ENCODE measurements around the gene STAB2.

Gene STAB2

DNA sequence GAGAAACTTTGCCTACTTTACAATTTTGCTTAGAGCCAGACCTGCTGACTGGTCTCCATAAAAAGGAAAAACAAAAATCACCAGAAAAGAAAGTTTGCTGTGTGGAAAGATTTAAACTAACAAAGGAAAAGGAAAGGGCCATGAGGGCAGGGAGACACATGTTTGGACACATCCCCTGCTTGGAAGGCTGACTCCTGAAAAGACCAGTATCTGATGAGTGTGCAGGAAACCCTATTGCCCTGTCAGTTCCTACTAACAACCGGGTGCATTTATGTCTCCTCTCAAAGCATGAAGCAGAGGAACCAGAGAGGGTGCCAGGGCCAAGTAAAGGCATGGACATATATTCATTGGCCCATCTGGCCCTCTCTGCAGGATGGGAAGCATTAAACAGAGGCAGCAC, 7.0 kb upstream of the STAB2 start:
- DNase-seq (ENCODE audit: low read depth): no peak

DNA sequence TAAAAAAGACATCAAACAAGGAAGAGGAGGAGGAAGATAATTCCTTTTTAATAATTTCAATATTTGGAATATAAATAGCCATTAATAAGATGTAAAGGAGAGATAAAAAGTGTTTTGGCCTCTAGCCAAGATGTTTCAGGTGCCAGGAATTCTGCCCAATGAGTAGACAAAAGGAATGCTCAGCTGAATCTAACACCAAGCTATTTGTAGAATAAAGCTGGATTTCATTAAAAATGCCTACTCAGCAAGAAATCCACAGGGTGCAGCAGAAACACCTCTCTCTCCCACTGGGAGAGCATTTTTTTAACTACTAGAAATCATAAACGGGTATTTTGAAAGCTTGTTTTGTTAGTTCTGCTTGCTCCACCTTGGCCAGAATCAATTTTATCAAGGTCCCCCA, 4.1 kb upstream of the STAB2 start:
- no peak for DNase-seq (ENCODE audit: low read depth)

- DNase-seq (ENCODE audit: low read depth): no peak
Measured at GRCh38 chr12:103586132-103586531, 941 bp upstream of the STAB2 start.

DNA sequence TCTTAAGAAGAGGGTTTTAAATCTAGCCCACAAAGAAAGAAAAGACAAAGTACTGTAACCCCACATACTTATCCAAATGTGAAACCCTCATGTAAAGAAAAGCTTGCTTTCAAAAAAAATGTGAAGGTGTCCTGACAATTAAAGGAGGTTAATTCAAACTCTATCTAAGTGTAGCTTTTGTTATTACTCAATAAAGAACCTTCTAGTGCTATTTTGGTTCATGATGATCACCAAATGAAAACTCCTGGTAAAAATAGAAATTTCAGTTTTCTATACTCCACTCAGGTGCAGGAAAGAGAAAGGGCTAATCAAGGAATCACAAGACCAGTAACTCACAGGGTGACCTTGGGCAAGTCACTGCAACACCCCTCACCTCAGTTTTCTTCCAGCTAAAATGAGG, 1.6 kb downstream of the STAB2 start:
- no peak for DNase-seq (ENCODE audit: low read depth)

DNA sequence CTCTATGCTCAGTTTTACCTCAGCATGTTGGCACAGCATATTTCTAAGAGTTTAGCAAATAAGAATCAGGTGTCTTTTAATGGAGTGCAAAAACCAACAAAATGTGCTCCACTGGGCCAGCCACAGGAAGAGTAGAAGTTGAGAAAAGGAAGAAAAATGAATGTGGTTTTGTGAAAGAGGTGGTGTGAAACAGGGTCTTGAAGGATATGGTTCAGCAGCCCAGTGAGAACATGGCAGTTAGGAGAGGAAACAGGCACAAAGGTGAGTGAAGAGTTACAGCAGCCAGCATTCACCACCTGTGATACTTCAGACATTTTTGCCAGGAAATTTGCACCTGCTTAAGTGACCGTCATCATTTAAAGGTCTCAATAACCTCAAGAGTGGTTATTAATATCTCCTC, 2.4 kb downstream of the STAB2 start:
- DNase-seq (ENCODE audit: low read depth): no peak

- no peak for DNase-seq (ENCODE audit: low read depth)
Measured at GRCh38 chr12:103590271-103590670, 3.2 kb downstream of the STAB2 start.

DNA sequence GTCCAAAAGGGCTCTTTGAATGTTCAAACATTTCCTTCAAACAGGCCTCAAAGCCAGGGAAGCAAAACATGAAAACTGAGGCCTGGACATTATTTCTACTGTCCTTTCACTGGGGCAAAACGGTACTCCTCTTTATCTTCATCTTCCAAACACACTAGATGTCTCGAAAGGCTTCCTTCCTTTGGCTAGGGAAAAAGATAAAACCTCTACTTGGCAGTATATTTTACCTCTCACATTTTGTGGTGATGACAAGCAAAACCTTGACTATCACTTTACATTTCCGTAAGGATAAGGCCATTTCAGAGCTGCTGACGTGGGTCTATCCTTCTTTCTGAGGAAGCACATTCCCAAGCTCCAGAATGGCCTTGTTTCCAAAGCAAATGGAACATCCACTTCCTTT, 9.9 kb downstream of the STAB2 start:
- DNase-seq (ENCODE audit: low read depth): no peak

DNA sequence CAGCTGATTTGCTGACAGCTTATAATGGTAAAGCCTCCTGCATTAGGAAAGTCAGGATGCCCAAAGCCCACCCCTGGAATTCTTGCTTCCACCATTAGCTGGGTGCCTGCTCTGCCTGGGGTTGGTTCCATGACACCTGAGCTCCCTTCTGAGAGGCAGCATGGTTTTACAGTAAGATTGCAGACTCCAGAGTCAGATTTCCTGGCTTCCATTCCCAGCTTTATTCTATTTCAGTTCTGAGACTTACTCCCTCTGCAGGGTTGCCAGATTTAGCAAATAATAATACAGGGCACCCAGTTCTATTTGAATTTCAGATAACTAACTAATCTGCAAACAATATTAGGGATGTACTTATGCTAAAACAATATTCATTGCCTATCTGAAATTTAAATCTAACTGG, 12.2 kb downstream of the STAB2 start:
- no peak for DNase-seq (ENCODE audit: low read depth)

DNA sequence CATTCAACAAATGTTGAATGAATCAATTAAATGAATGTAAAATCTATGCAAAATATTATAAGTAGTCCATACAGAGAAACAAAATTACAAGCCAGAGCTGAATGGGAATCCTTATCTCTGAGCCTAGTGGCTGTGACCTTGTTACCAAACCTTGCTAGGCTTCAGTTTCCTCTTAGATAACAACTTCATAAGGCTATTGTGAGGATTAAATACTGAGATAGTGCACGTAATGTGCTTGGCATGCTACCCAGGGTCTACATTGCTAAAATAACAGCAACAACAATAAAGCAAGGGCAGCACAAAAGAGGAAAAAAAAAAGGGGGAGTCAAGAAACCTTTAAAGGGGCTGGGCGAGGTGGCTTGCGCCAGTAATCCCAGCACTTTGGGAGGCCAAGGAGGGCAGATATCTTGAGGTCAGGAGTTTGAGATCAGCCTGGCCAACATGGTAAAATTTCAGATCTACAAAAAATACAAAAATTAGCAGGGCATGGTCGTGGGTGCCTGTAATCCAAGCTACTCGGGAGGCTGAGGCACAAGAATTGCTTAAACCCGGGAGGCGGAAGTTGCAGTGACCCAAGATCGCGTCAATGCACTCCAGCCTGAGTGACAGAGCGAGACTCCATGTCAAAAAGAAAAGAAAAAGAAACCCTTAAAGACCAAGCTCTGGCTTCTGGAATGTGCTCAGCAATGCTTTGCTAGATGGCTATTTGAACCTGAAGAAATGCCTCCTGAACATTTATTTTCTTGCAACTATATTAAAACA, 14.1 kb downstream of the STAB2 start:
- no peak for DNase-seq (ENCODE audit: low read depth)

GRCh38 chr12:103620395-103620794, 33.3 kb downstream of the STAB2 start:
- no peak for DNase-seq (ENCODE audit: low read depth)

GRCh38 chr12:103623716-103624115, 36.6 kb downstream of the STAB2 start:
- no peak for DNase-seq (ENCODE audit: low read depth)

DNA sequence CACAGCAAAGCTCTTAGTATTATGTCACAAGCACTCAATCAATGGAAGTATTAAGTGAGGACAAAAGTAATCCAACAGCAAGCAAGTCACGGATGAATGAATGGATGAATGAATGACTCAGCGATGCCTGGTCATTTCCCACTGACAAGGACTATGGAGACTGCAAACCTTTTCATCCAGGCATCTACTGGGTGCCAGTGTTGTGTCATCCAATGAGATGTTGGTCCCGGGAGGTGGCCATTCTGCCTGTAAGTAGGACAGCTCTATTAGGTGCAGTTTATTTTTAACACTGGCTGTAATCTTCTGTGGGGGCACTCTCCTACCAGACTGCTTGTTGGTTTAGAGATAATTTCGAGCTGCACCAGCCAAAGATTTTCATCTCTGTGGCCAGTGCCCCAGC, 39.4 kb downstream of the STAB2 start:
- DNase-seq (ENCODE audit: low read depth): no peak

DNA sequence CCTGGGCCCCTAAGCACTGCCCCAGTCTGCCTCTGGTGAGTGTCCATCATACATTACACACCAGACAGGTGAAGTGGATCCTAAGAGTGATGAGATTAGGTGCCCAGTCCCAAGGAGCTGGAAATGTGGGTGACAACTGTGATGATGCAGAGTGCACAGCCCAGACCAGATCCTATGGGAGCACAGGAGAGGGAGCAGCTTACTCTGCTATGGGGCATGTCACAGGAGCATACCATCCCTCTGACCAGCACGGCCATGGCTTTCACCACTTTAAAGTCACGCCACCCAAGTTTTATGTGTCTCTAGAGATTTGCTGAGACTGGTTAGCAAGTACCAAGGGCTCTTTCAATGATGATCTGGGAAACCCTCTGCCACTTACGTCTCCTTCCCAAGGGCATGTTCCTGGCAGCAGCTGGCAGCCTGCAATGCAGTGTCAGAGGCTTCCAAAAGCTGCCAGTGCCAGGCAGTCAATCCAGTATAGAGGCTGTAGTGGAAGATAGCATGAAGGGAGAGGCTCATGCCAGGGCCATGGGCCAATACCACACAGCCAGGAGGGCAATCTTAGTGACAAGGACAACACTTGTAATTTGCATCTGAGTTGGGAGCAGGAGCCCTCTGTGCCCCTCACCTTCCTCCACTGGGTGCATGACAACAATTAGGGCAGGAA, 40.2 kb downstream of the STAB2 start:
- no peak for DNase-seq (ENCODE audit: low read depth)

GRCh38 chr12:103632554-103633216, 45.6 kb downstream of the STAB2 start:
- DNase-seq (ENCODE audit: low read depth): no peak

DNA sequence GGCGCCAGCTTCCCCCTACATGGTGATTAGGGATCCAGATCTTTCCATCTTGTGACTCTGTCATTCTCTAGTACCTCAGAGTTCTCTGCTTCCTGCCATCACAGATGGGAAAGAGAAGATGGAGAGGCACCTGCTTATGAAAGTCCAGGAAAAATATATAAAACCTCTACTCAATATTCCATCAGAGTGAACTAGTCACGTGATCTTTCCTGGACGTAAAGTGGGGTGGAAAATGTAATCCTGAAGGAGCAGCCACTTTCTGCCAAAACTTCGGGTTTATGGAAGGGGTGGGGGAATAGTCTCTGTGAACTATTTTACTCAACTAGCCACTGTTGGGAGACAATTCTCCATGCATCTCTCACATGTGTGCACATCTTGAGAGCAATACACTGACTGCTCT, 47.7 kb downstream of the STAB2 start:
- DNase-seq (ENCODE audit: low read depth): no peak

DNA sequence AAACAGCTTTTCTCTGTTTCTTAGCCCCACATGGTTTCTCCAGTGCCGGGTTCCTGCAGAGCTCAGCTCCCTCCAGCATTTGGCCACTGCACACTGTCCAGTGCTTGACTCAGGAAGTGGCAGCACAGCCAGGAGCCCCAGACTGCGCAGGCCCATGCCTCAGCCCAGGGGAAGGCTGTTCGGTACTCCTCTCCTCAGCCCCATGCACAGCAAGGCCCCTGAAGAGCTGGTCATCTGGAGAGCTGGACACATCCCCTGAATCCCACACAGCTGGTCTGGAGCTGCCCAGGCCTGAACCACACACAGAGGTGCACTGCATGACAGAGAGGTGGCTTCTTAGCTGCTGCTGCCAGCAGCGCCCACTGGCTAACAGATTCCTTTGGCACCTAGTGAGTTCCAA, 48.3 kb downstream of the STAB2 start:
- DNase-seq (ENCODE audit: low read depth): no peak

DNA sequence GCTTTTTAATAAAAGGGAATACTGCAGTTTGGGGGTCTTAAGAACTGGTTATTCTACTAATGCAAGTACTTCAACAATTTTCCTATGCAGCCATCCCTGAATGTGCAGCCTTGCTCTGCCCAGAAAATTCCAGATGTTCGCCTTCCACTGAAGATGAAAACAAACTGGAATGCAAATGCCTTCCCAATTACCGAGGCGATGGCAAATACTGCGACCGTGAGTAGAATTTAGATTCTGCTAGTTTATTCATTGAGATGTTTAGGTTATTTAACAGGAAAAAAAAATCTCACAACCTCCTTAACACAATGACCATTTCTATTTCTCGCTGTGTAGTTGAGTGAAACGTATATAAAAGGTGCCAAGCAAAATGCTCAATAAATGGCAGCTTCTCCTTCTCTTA, 49.9 kb downstream of the STAB2 start:
- no peak for DNase-seq (ENCODE audit: low read depth)

GRCh38 chr12:103637429-103637828, 50.4 kb downstream of the STAB2 start:
- DNase-seq (ENCODE audit: low read depth): no peak

DNA sequence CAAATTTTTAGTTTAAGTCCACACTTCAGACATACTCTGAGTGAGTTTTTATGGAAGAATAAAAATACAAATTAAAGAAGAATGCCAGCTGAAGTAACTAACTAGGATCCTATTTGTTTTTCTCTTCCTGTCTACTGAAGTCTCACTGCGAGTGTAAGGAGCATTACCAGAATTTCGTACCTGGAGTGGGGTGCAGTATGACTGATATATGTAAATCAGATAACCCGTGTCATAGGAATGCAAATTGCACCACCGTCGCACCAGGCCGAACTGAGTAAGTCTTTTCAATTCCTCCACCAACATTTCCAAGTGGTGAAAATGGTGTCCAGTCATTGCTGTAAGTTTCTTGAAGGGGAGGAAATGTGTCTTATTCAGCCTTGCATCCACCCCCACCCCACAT, 52.9 kb downstream of the STAB2 start:
- DNase-seq (ENCODE audit: low read depth): no peak

GRCh38 chr12:103640410-103640809, 53.3 kb downstream of the STAB2 start:
- no peak for DNase-seq (ENCODE audit: low read depth)

DNA sequence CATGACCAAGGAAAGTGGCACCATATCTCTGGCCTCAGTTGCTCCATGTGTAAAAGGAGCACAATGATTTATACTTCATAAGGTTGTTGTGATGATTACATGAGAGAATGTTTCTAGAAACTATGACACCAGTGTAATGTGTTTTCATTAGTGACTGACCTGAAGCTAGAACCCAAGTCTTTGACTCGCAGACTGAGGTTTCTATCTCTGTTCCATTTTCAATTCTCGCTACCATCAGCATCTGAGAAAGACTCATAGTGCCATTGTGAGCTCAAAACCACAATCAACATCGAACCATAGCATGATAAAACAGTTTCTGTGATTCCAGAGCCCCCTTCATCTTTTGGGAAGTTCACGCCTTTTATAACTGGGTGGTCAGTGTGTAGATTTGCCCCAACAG, 53.8 kb downstream of the STAB2 start:
- DNase-seq (ENCODE audit: low read depth): no peak

DNA sequence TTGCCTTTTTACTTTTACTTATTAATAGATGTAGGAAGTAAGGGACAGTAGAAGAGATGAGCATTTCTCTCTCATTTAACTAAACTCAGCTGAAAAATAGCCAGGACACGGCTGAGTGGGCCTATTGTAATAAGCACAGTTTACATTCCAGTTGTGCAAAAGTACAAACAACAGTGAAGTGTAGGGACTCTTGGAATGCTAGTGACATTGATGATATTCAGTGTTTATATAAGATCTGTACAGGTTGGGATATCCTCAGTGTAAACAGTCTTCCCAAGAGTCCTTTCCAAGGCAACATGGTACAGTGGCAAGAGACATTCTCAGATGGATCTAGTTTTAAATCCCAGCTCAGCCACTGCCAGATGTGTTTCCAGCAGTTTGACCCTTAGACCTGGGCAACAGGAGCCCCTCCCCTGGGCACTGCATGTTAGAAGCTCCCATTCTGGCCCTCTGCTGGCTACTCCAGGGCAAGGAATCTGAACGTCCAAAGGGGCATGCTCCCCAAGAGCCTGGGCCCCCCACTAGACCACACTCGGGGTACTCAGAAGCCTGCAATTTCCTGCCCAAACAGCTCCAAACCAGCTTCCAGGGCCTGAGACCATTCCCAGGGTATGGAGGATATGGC, 55.3 kb downstream of the STAB2 start:
- no peak for DNase-seq (ENCODE audit: low read depth)

DNA sequence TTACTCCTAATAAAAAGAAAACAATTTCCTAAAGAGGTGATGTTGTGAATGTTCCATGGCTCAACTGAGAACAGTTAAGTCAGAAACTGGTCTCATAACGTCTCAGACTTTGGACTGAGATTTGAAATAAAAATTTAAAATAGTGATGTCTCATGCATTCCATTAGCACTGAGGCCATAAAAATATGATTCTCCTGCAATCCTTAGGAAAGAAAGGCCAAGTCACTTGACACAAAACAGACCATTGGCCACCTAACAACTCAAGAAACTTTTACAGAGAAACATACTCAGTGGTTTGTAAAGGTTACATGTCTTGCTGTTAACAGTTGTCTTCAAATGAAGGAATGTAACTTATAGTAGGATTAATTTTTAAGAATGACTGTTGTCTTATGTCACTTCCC, 58.1 kb downstream of the STAB2 start:
- no peak for DNase-seq (ENCODE audit: low read depth)

All from T-helper 22 cell (primary cell).